NCI-H446 (cell line): ENCODE data around the gene PIGQ.

Experiments used
- DNase-seq, 2 experiments: peaks; one replicate each; lab custom pipeline; 2025; lab: John Stamatoyannopoulos, UW

The PIGQ gene

DNA sequence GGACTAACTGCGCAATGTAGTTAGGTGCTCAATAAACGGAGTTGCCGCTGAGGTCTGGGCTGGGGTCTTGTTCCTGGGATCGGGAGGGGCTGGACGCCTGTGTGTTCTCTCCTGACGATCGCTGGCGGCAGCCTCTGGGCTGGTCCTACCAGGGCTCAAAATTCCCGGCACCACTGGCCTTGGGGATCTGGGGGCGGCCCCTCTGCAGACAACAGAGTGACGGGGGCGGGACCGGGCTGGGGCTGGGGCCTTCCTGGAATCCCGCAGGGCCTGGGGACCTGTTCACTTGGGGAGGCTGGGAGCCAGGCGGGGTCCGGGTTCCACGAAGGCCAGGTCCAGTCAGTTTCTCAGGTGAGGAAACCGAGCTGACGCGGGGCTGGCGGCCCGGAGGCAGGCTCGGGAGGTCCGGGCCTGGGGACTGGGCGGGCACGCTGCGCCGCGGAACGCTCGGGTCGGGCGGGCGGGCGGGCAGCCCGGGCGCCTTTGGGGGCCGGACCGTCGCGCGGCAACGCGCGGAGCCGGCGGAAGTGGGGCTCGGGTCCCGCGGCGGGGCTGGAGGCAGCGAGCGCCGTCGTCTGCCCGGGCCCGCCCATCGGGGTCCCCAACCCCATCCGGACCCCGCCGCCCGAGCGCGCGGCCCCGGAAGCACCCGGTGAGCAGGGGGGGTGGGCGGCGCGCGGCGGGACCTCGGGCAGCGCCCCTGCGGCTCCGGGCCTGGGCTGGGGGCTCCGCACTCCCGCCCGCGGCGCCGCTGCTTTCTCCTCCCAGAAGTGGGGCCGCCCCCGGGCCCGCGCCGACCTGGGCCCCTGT, at the start of gene PIGQ:
PIGQ (plus strand) TSS at position 524 of the 810 bp plus-strand sequence. CDS start 4,107 bp downstream, outside the sequence.
- peak in 1 of 2 experiments; percentile 53 for DNase-seq

- DNase-seq, result no peak
Observed at GRCh38 chr16:520847-521246, 48.9 kb upstream of the PIGQ start.

- no peak for DNase-seq
Observed at GRCh38 chr16:521381-522210, 48.2 kb upstream of the PIGQ start.

DNA sequence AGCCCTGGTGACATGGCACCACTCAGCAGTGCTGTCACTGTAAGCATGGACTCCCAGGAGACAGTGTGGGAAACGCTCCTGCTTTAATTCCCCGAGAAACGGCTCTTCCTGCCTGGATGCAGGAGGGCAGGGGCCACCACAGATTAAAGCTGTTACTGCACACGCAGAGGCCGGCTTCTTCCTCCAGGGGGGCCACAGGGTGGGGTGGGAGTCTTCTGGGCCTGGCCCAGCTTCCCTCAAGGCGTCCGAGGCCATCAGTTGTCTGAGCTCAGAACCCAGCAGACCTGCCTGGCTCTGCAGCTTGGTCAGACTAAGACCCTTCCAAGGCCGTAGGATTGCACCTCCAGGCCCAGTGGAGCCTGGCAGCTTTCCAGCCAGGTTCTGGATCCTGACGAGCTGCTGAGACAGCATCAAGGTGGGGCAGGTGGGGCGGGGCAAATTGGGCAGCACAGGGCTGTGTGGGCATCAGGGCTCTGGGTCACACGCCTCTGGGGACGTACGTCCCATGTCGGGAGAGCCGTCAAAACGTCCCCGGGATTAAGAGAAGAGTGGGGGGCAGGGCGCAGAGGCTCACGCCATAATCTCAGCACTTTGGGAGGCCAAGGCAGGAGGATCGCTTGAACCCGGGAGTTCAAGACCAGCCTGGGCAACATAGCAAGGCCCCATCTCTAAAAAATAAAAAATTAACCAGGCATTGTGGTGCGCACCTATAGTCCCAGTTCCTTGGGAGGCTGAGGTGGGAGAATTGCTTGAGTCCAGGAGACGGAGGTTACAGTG, 47.3 kb upstream of the PIGQ start:
- no peak for DNase-seq

- no peak for DNase-seq
Observed at GRCh38 chr16:523097-523741, 46.5 kb upstream of the PIGQ start.

GRCh38 chr16:524274-525040, 45.3 kb upstream of the PIGQ start:
- DNase-seq, result no peak

GRCh38 chr16:525123-525519, 44.6 kb upstream of the PIGQ start:
- no peak for DNase-seq

- DNase-seq, result peak in 1 of 2 experiments; percentile 61
Observed at GRCh38 chr16:525520-526180, 44.1 kb upstream of the PIGQ start.

- no peak for DNase-seq
Observed at GRCh38 chr16:526181-527014, 43.4 kb upstream of the PIGQ start.

GRCh38 chr16:527015-527903, 42.5 kb upstream of the PIGQ start, which contains the start of gene CAPN15:
CAPN15 (plus strand) TSS chr16:527712; CDS start chr16:546839, 19,127 bp downstream.
- peak; percentile 70 to 94 for DNase-seq

- no peak for DNase-seq
Observed at GRCh38 chr16:528111-529011, 41.4 kb upstream of the PIGQ start.

DNA sequence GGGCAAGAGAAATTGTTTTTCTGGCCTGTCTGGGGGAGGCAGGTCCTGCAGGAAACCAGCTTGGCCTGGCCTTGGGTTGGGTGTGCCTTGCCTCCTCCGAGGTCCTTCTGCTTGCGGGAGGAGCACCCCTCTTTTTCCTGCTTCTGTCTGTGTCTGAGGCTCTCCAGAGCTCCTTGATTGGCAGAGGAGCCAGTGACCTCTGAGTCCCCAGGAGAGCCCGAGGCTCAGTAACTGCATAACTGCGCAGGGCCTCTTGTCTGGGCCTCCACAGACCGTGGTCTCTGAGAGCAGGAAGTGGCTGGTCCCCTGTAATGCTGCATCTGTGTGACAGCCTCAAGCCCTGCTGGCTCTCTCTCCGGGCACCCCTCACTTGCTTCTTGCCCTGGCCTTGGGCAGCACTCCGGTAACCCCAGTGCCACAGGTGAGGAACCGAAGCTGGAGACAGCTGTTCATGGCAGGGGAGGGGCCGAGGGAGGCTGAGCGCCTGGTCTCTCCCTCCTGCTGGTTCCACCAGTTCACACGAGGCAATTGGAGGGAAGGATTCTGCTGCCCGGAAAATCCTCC, 40.7 kb upstream of the PIGQ start:
- no peak for DNase-seq

GRCh38 chr16:530111-530817, 39.5 kb upstream of the PIGQ start:
- DNase-seq, result no peak

DNA sequence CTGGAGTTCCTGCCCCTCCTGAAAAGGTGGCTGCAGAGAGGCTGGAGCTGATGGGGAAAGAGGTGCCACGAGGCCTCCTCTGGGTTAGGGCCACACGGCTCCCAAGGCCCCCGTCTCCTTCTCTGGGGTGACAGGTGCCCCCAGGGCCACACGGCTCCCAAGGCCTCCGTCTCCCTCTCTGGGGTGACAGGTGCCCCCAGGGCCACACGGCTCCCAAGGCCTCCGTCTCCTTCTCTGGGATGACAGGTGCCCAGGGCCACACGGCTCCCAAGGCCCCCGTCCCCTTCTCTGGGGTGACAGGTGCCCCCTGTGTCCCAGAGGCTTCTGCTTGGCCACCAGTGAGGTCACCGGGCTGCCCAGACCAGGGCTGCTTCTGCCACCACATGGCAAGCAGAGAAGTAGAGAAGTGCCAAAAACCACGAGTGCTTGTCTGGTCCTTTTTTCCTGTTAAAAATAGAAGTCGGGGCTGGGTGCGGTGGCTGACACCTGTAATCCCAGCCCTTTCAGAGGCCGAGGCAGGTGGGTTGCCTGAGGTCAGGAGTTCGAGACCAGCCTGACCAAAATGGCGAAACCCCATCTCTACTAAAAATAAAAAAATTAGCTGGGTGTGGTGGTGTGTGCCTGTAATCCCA, 38.2 kb upstream of the PIGQ start:
- DNase-seq, result no peak

DNA sequence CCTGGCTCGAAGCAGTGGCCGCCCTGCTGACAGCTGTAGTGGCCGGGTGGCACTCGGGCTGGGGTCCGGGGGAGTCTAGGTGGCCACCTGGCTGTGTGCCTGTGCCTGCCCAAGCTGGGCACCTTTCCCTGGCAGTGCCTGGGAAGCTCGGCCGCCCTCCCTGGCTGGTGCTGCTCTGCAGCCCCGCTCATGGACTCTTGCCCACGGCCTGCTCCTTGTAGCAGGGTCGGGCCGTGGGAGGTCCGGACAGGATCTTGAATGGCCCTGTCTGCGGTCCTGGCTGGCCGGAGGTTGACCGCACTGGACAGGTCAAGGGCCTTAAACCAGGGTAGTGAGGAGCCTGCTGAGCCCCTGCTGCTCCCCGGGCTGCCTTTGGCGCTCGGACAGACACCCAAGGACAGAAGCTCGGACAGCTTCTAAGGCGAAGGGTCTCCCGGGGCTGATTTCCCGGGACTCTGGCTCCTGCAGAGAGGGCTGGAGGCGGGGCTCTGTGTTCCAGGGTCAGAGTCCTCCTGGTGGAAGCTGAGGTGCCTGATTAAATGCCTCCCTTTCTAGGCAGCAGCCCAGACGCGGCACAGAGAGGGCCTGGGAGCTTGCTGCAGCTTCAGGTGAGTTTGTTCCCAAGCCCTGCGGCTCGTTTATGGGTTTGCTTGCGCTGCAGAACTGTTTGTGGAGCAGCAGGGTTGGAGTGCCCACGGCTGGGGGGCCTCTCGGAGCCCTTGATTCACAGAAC, 36.2 kb upstream of the PIGQ start:
- no peak for DNase-seq
